ENCODE measurements around the gene ITPRIPL2. TPM values are rescaled to one million over a fixed set of nuclear protein-coding genes. Genes with fewer than 3 reads are reported as not detected.

The ITPRIPL2 gene
- total RNA-seq, 1 donor from 2014 or later = 21.8 TPM

DNA sequence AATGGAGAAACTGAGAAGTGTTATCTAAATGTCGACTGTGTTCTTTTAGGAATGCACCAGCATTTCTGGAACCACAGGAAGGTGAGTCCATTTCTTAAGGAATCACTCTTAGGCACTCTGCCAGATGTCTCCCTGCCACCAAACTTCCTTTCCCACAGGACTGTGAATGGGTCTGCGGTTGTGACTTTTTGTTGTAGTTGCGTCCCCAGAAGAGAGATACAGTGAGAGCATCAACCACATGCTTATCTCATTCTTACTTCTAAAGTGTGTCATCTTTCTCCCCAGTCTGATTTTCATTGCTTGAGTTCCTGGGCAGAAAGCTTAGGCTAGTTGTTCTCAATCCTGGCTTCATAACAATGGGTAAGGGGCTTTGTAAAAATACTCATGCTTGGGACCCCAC is 13.4 kb downstream of the ITPRIPL2 start:
- peaks cover 36% of the 10 kb centered on the region for H3K4me1 Mint-ChIP-seq
- peaks cover 16% of the 10 kb centered on the region for H3K36me3 Mint-ChIP-seq (ENCODE audit: low read depth)
- no peak overlapping the region for H3K27ac Mint-ChIP-seq (ENCODE audit: unreplicated experiment)
- TF ChIP-seq CTCF (conservative IDR thresholded peaks at IDR 0.05) = no peak
- no peaks in the 10 kb centered on the region for H3K27me3 Mint-ChIP-seq (ENCODE audit: low read depth)
- DNase-seq (ENCODE audit: low read depth, low spot score) = no peak
- H3K4me3 Mint-ChIP-seq = no peak overlapping the region
- H3K9me3 Mint-ChIP-seq = peaks cover 7% of the 10 kb centered on the region

- no peak for TF ChIP-seq CTCF (conservative IDR thresholded peaks at IDR 0.05)
- Mint-ChIP-seq H3K27ac (ENCODE audit: unreplicated experiment) (peak overlapping the region; percentile 28), H3K36me3 (ENCODE audit: low read depth) (peaks cover 13% of the 10 kb centered on the region), H3K4me3 (no peak overlapping the region), H3K9me3 (peaks cover 7% of the 10 kb centered on the region), H3K4me1 (peaks cover 32% of the 10 kb centered on the region), H3K27me3 (ENCODE audit: low read depth) (no peaks in the 10 kb centered on the region)
- no peak for DNase-seq (ENCODE audit: low read depth, low spot score)
These were observed 13.9 kb downstream of the ITPRIPL2 start for GRCh38 chr16:19127674-19128131.

DNA sequence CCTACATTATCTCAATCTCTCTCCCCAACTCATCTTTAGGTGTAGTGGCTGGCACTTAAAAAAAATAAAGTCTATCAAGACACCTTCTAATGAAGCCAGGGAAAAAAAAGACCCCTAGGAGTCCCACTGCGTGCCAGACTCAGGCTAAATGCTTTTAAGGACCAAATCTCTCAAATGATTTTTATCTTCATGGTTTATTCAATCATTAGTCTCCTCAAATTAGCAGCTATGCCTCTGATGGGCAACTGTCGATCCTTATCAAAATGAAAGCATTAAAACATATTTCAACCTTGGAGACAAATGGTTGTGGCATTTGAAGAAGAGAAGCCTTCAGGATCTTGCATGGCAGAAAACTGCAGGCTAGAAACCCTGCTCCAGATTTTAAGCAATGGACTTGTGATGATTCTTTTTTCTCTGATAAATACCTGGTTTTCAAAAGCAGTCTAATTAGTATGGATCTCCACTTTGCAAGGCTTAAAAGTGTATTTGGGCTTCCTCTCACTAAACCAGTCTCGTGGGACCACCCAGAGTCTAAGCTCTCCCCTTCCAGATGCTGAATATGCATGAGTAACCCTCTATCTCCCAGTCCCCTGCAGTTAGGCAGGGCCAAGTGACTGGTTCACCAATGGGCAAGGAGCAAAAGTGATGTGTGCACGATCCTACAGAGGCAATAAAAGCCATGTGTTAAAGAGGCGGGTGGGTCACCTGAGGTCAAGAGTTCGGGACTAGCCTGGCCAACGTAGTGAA is 14.9 kb downstream of the ITPRIPL2 start:
- peaks cover 7% of the 10 kb centered on the region for H3K9me3 Mint-ChIP-seq
- no peak overlapping the region for H3K27ac Mint-ChIP-seq (ENCODE audit: unreplicated experiment)
- H3K36me3 Mint-ChIP-seq (ENCODE audit: low read depth) = peaks cover 12% of the 10 kb centered on the region
- DNase-seq (ENCODE audit: low read depth, low spot score) = no peak
- no peak for TF ChIP-seq CTCF (conservative IDR thresholded peaks at IDR 0.05)
- no peak overlapping the region for H3K4me3 Mint-ChIP-seq
- H3K4me1 Mint-ChIP-seq = peaks cover 32% of the 10 kb centered on the region
- H3K27me3 Mint-ChIP-seq (ENCODE audit: low read depth) = no peaks in the 10 kb centered on the region

GRCh38 chr16:19130385-19130784 is 16.6 kb downstream of the ITPRIPL2 start:
- no peak for DNase-seq (ENCODE audit: low read depth, low spot score)
- H3K27me3 Mint-ChIP-seq (ENCODE audit: low read depth) = no peaks in the 10 kb centered on the region
- H3K4me3 Mint-ChIP-seq = no peak overlapping the region
- TF ChIP-seq CTCF (conservative IDR thresholded peaks at IDR 0.05) = no peak
- H3K36me3 Mint-ChIP-seq (ENCODE audit: low read depth) = peaks cover 6% of the 10 kb centered on the region
- peaks cover 4% of the 10 kb centered on the region for H3K9me3 Mint-ChIP-seq
- peak overlapping the region; percentile 9 for H3K27ac Mint-ChIP-seq (ENCODE audit: unreplicated experiment)
- peaks cover 32% of the 10 kb centered on the region for H3K4me1 Mint-ChIP-seq

- peaks cover 32% of the 10 kb centered on the region for H3K4me1 Mint-ChIP-seq
- H3K27ac Mint-ChIP-seq (ENCODE audit: unreplicated experiment) = peak overlapping the region; percentile 90
- H3K36me3 Mint-ChIP-seq (ENCODE audit: low read depth) = peaks cover 6% of the 10 kb centered on the region
- peaks cover 4% of the 10 kb centered on the region for H3K9me3 Mint-ChIP-seq
- no peaks in the 10 kb centered on the region for H3K27me3 Mint-ChIP-seq (ENCODE audit: low read depth)
- DNase-seq (ENCODE audit: low read depth, low spot score) = no peak
- H3K4me3 Mint-ChIP-seq = peak overlapping the region; percentile 6
- no peak for TF ChIP-seq CTCF (conservative IDR thresholded peaks at IDR 0.05)
These were observed 17.4 kb downstream of the ITPRIPL2 start for GRCh38 chr16:19130852-19131824.

All from neural crest cell (in vitro differentiated cells).